WI38 (cell line): ENCODE measurements around the gene SLC35C1.

Source experiments
- H3K4me3 ChIP-seq: 2 replicates; pipeline ENCODE4 v1.5.1; 2011; ENCODE audit warnings: low read depth, mild to moderate bottlenecking, control low read depth, low read length
- TF ChIP-seq, protein P1 (sequence below): IDR thresholded peaks from 2 replicates; pipeline ENCODE4 v1.5.1; 2012; ENCODE audit warnings: low read depth, mild to moderate bottlenecking, control low read depth, low read length

The SLC35C1 gene

DNA sequence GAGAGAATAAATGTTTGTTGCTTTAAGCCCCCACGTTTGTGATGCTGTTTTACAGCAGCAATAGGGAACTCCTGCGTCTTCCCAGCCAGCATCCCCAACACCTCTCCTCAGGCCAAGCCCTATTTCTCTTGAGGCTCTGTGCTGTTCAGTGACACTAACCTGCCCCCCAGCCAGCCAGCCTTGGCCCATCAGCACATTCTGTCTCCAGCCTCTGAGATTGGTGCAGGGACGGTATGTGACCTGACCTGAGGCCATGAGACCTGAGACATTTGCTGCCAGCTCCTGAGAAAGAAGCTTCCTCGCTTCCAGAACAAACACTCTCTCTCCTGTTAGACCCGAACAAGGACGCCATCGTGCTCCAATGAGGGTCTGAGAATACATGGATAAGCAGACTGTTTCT is 38.5 kb upstream of the SLC35C1 start:
- TF ChIP-seq, protein P1, sequence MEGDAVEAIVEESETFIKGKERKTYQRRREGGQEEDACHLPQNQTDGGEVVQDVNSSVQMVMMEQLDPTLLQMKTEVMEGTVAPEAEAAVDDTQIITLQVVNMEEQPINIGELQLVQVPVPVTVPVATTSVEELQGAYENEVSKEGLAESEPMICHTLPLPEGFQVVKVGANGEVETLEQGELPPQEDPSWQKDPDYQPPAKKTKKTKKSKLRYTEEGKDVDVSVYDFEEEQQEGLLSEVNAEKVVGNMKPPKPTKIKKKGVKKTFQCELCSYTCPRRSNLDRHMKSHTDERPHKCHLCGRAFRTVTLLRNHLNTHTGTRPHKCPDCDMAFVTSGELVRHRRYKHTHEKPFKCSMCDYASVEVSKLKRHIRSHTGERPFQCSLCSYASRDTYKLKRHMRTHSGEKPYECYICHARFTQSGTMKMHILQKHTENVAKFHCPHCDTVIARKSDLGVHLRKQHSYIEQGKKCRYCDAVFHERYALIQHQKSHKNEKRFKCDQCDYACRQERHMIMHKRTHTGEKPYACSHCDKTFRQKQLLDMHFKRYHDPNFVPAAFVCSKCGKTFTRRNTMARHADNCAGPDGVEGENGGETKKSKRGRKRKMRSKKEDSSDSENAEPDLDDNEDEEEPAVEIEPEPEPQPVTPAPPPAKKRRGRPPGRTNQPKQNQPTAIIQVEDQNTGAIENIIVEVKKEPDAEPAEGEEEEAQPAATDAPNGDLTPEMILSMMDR = no peak
- no peak overlapping the region for H3K4me3 ChIP-seq

DNA sequence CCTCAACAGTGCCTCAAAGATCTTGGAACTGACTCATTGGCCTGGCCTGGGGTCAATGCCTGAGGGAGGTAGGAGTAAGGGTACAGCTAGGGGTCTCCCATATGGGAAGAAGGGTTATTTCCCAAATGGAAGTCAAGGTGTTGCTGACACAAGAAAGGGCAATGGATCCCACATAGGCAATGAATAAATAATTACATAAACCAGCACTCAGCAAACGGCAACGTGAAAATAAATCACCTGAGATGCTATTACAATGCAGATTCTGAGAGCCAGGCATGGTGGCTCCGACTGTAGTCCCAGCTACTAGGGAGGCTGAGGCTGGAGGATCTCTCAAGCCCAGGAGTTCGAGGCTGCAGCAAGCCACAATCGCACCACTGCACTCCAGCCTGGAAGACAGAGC is 36.5 kb upstream of the SLC35C1 start:
- no peak overlapping the region for H3K4me3 ChIP-seq
- TF ChIP-seq, protein P1 = no peak

DNA sequence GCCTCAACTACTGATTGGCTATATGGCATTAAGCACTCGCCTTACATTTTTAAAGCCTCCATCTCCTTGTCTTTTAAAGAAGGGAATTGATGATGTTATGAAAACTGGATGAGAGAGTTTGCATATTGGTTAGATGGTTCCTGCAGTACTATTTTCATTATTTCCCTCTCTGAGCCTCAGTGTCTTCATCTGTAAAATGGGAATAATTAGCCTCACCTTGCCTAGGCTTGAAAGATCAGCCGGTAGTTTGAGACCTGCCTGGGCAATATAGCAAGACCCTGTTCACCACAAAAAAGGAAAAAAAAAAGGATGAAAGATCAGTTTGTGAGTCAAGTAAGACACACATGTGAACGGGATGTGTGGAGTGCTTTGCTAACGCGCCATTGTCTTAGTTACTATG is 35.0 kb upstream of the SLC35C1 start:
- TF ChIP-seq, protein P1 = no peak

DNA sequence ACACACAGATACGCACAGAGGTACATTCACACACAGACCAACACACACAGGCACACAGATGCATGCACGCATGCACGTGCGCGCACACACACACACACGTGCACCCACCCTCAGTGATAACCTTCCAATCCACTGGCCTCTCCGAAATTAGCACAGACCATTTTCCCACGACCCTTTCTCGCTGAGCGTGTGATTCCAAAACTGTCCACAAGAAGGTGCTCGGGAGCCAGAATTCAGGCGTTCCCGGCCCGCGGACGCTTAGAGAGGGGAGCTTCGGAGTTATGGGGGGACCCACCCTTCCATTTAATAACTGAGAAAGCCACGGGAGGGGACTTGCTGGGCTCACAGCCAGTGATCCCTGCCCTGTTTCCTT is 33.8 kb upstream of the SLC35C1 start:
- H3K4me3 ChIP-seq = peak overlapping the region; percentile 58
- TF ChIP-seq, protein P1 = peak; percentile 97

More for the DNA sequence above, 35.0 kb upstream of the SLC35C1 start:
- no peak overlapping the region for H3K4me3 ChIP-seq

DNA sequence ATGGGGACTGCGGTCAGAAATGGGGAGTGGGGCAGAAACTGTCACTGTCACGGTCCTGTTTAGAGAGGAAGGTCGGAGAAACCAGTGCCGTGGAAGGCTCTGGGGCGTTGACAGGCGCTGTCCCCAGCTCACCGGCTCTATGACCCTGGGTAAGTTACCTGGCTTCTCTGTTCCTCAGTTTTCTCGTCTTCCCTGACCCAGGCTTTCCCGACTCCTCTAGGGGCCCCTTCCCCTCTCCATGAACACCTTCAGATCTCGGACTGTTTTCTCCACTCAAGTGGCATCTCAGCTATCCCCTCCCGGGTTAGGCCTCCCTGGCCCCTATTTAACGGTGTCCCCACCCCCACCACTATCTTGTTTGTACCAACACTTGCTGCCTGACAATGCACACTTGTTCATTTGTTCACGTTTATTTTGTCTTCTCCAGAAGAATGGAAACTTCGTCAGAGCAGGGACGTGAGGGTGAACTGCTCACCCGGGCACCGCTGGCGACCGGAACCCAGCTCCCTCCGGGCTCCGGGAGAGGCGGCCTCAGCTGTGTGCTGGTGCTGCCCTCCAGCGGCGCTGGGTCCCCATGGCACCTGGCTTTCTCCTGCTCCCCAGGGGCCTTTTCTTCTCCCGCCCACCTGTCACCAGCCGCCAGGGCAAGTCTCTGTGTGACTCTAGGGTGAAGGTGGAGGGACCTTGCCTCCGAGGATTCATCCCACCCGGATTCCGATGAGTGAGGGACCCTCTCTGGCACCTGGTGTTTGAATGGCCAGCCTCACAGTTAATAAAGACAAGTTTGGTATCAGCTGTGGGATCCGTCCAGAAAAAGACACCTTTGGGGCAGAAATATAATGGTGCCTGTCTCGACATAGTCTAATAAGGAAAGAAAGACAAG is 33.1 kb upstream of the SLC35C1 start:
- TF ChIP-seq, protein P1 = peak; percentile 94
- peak overlapping the region; percentile 58 for H3K4me3 ChIP-seq

DNA sequence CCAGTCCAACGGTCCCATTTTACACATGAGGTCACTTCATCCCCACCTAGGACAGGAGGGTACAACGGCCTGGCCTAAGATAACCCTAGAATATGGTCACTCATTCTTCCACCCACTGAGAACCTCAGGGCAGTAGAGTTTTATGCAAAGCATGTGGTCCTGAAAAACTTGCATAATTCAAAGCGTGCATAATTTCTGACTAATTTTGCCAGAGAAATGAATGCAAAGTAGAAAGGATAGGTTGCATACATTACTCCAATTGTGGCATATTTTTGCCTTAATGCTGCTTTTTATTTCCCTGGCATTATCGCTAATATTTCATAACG is 32.5 kb upstream of the SLC35C1 start:
- TF ChIP-seq, protein P1 = no peak

DNA sequence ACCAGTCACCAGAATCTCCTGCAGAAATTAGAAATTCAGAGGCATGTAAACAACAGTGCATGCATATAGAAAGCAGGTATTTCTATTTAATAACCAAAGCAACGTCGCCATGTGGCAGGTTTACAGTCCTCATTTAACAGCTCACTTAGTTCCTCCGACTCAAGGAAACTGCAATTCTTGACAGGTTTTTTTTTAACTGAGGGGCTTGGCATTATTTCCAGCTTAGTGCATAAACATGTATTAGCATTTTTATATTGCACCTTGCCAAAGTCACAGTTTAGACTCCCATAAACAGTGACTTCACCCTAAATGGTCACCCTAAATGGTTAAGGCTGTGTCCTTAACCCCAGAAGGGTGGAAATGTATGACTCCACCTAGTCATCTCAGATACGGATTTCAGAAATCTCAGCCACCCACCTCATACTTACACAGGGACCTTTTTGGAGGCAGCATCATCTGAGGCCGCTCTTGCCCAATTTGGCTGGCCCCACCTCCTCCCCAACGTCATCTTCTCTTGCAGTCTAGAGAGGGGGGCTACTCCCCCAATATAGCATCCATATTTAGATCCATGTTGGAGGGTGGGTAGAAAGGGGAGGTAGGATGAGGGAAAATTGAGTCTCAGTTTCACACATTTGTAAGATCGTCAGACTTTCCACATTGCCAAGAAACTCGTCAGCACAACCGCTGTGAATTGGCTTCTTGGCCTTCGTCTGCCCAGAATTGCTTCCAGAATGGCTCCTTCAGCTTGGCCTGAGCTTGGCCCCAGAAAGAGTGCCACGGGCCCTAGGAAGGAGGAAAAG is 31.8 kb upstream of the SLC35C1 start:
- TF ChIP-seq, protein P1 = no peak
- H3K4me3 ChIP-seq = no peak overlapping the region

More for the DNA sequence above, 32.5 kb upstream of the SLC35C1 start:
- H3K4me3 ChIP-seq = no peak overlapping the region
